VCaP (cell line): ENCODE measurements around the gene SLC9A2.
A peak's percentile ranks its signal among the peaks of the same experiment; 100 is the strongest.

ENCODE experiments used
- H3K27ac ChIP-seq: fragments of 450-650 bp; 2 replicates; pipeline ENCODE4 v1.5.1; 2017
- TF ChIP-seq, protein P1 (sequence below): fragments of 450-650 bp; conservative IDR thresholded peaks from 2 replicates; pipeline ENCODE4 v1.5.1; 2017; ENCODE audit warnings: mild to moderate bottlenecking, moderate library complexity

SLC9A2 gene

GRCh38 chr2:102735416-102736109, 116.2 kb downstream of the SLC9A2 start:
- H3K27ac ChIP-seq, result peak overlapping the region; percentile 79
- TF ChIP-seq, protein P1, sequence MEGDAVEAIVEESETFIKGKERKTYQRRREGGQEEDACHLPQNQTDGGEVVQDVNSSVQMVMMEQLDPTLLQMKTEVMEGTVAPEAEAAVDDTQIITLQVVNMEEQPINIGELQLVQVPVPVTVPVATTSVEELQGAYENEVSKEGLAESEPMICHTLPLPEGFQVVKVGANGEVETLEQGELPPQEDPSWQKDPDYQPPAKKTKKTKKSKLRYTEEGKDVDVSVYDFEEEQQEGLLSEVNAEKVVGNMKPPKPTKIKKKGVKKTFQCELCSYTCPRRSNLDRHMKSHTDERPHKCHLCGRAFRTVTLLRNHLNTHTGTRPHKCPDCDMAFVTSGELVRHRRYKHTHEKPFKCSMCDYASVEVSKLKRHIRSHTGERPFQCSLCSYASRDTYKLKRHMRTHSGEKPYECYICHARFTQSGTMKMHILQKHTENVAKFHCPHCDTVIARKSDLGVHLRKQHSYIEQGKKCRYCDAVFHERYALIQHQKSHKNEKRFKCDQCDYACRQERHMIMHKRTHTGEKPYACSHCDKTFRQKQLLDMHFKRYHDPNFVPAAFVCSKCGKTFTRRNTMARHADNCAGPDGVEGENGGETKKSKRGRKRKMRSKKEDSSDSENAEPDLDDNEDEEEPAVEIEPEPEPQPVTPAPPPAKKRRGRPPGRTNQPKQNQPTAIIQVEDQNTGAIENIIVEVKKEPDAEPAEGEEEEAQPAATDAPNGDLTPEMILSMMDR, result no peak

DNA sequence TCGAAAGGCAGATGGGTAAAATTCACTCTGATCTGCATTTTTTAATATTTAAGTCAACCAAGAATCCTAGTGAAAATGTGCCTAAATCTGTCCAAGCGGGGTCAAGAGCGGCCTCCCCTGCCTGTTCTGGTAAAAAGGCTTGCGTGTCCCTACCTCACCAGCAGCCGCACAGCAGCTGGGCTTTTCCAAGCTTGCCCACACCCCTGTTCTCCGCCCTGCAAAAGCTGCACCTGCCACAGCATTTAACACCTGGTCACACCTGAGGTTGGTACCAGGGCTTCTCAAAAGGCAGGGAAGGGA, 116.7 kb downstream of the SLC9A2 start:
- TF ChIP-seq, protein P1, result no peak
- H3K27ac ChIP-seq, result peak overlapping the region; percentile 79

GRCh38 chr2:102736410-102737409, 117.4 kb downstream of the SLC9A2 start:
- TF ChIP-seq, protein P1, result no peak
- peak overlapping the region; percentile 79 for H3K27ac ChIP-seq

GRCh38 chr2:102737431-102737830, 118.1 kb downstream of the SLC9A2 start:
- H3K27ac ChIP-seq, result peak overlapping the region; percentile 79; the same call in 1 of the 2 replicates
- TF ChIP-seq, protein P1, result no peak

- TF ChIP-seq, protein P1, result no peak
- H3K27ac ChIP-seq, result no peak overlapping the region
Measured at GRCh38 chr2:102743259-102743658, 123.9 kb downstream of the SLC9A2 start.

- no peak overlapping the region for H3K27ac ChIP-seq
Measured at GRCh38 chr2:102748107-102748506, 128.8 kb downstream of the SLC9A2 start.

GRCh38 chr2:102749938-102750337, 130.6 kb downstream of the SLC9A2 start:
- TF ChIP-seq, protein P1, result no peak
- H3K27ac ChIP-seq, result no peak overlapping the region

More at GRCh38 chr2:102748107-102748506, 128.8 kb downstream of the SLC9A2 start:
- TF ChIP-seq, protein P1, result no peak
